Osteocyte (in vitro differentiated cells): ENCODE data around the gene LYZL1. TPM values are rescaled to one million over a fixed set of nuclear protein-coding genes. Genes with fewer than 3 reads are reported as not detected.
A peak's percentile ranks its signal among the peaks of the same experiment; 100 is the strongest.

Experiments used
- DNase-seq: peaks from one replicate; pipeline ENCODE4 v3.0.0; 2021; ENCODE audit warnings: mixed read lengths; ENCODE audit not compliant: unreplicated experiment; ENCODE audit errors: extremely low spot score
- H3K27ac Mint-ChIP-seq: one replicate; pipeline ENCODE4 v1.8.0; 2021; ENCODE audit warnings: mild to moderate bottlenecking, mixed read lengths; ENCODE audit not compliant: unreplicated experiment
- H3K27me3 Mint-ChIP-seq: one replicate; pipeline ENCODE4 v1.8.0; 2021; ENCODE audit warnings: mixed read lengths; ENCODE audit not compliant: unreplicated experiment
- H3K36me3 Mint-ChIP-seq: one replicate; pipeline ENCODE4 v1.8.0; 2021; ENCODE audit warnings: mixed read lengths; ENCODE audit not compliant: unreplicated experiment
- H3K4me1 Mint-ChIP-seq: one replicate; pipeline ENCODE4 v1.8.0; 2021; ENCODE audit warnings: mixed read lengths; ENCODE audit not compliant: unreplicated experiment
- H3K4me3 Mint-ChIP-seq: one replicate; pipeline ENCODE4 v1.8.0; 2021; ENCODE audit warnings: mild to moderate bottlenecking, moderate library complexity, mixed read lengths; ENCODE audit not compliant: unreplicated experiment
- H3K9me3 Mint-ChIP-seq: one replicate; pipeline ENCODE4 v1.8.0; 2021; ENCODE audit warnings: mixed read lengths; ENCODE audit not compliant: unreplicated experiment
- CTCF ChIP-seq: fragments of 200-600 bp; sonication (generic); IDR thresholded peaks from 2 replicates; pipeline ENCODE4 v1.5.0; 2021; ENCODE audit warnings: antibody characterized with exemption, mild to moderate bottlenecking, moderate library complexity
- total RNA-seq: library from RNA; stranded (reverse); gene quantifications from 2 replicates; pipeline ENCODE4 v1.2.1, GENCODE V29; 2021

LYZL1 gene
- total RNA-seq, 1 donor from 2014 or later: not detected

GRCh38 chr10:29255104-29255503, 33.8 kb upstream of the LYZL1 start:
- TF ChIP-seq CTCF: no peak
- H3K36me3 Mint-ChIP-seq: no peaks in the 10 kb centered on the region
- no peak for DNase-seq
- H3K27ac Mint-ChIP-seq: no peak overlapping the region
- H3K4me3 Mint-ChIP-seq: no peak overlapping the region
- peaks cover 29% of the 10 kb centered on the region for H3K27me3 Mint-ChIP-seq
- no peaks in the 10 kb centered on the region for H3K9me3 Mint-ChIP-seq
- H3K4me1 Mint-ChIP-seq: peaks cover 30% of the 10 kb centered on the region

- Mint-ChIP-seq H3K36me3 (no peaks in the 10 kb centered on the region), H3K4me3 (no peak overlapping the region), H3K4me1 (peaks cover 30% of the 10 kb centered on the region), H3K9me3 (no peaks in the 10 kb centered on the region), H3K27ac (no peak overlapping the region), H3K27me3 (peaks cover 23% of the 10 kb centered on the region)
- DNase-seq: no peak
- TF ChIP-seq CTCF: no peak
Measured at GRCh38 chr10:29256019-29256418, 32.9 kb upstream of the LYZL1 start.

GRCh38 chr10:29256586-29256985, 32.3 kb upstream of the LYZL1 start:
- no peak for DNase-seq
- no peak overlapping the region for H3K4me3 Mint-ChIP-seq
- H3K27me3 Mint-ChIP-seq: peaks cover 17% of the 10 kb centered on the region
- no peaks in the 10 kb centered on the region for H3K9me3 Mint-ChIP-seq
- peaks cover 30% of the 10 kb centered on the region for H3K4me1 Mint-ChIP-seq
- peak overlapping the region; percentile 75 for H3K27ac Mint-ChIP-seq
- H3K36me3 Mint-ChIP-seq: no peaks in the 10 kb centered on the region
- no peak for TF ChIP-seq CTCF

GRCh38 chr10:29257106-29257783, 31.6 kb upstream of the LYZL1 start:
- H3K27me3 Mint-ChIP-seq: peaks cover 16% of the 10 kb centered on the region
- H3K36me3 Mint-ChIP-seq: no peaks in the 10 kb centered on the region
- TF ChIP-seq CTCF: no peak
- DNase-seq: no peak
- peak overlapping the region; percentile 75 for H3K27ac Mint-ChIP-seq
- H3K4me3 Mint-ChIP-seq: no peak overlapping the region
- H3K9me3 Mint-ChIP-seq: no peaks in the 10 kb centered on the region
- peaks cover 30% of the 10 kb centered on the region for H3K4me1 Mint-ChIP-seq

GRCh38 chr10:29257784-29258135, 31.1 kb upstream of the LYZL1 start:
- H3K4me1 Mint-ChIP-seq: peaks cover 30% of the 10 kb centered on the region
- no peak overlapping the region for H3K4me3 Mint-ChIP-seq

More at GRCh38 chr10:29257784-29258135, 31.1 kb upstream of the LYZL1 start:
- H3K27ac Mint-ChIP-seq: peak overlapping the region; percentile 75
- no peak for DNase-seq
- peaks cover 13% of the 10 kb centered on the region for H3K27me3 Mint-ChIP-seq
- H3K36me3 Mint-ChIP-seq: no peaks in the 10 kb centered on the region
- no peak for TF ChIP-seq CTCF
- no peaks in the 10 kb centered on the region for H3K9me3 Mint-ChIP-seq
